NCI-H2227 treated with DMSO at 0.1 percent for 48 hours (cell line): ENCODE measurements around the gene S1PR5.

Experiments
- DNase-seq: peaks from one replicate; lab custom pipeline; 2025; lab: John Stamatoyannopoulos, UW

The S1PR5 gene

DNA sequence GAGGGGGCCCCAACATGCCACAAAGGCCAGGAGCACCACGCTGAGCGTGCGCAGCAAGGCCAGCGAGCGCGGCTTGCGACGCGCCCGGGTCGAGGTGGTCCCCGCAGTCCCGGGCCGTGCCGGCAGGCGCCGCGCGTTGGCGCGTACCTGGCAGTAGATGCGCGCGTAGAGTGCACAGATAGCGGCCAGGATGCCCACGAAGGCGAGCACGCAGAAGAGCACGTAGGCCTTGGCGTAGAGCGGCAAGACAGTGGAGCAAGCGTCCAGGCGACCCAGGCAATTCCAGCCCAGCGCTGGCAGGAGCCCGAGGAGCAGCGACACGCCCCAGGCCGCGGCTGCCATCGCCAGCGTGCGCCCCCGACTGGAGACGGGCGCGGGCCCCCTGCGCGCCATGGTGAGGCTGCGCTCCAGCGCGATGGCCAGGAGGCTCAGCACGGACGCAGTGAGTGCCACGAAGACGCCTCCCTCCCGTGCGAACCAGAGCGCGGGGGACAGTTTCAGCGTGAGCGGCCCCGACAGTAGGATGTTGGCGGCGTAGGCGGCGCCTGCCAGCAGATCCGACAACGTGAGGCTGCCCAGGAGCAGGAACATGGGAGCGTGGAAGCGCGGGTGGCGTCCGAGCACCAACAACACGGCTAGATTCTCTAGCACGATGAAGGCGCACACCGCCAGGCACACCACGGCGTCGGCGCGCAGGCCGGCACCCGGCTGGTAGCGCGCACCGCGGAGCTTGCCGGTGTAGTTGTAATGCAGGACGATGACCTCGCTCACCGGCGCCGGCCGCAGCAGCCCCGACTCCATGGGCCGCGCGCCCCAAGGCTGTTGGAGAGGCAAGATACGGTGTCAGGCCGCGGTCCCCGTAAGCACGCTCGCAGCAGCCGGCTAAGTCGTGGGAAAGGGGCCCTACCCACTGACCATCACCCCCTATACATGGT, 2.8 kb downstream of the S1PR5 start:
- DNase-seq, result no peak

DNA sequence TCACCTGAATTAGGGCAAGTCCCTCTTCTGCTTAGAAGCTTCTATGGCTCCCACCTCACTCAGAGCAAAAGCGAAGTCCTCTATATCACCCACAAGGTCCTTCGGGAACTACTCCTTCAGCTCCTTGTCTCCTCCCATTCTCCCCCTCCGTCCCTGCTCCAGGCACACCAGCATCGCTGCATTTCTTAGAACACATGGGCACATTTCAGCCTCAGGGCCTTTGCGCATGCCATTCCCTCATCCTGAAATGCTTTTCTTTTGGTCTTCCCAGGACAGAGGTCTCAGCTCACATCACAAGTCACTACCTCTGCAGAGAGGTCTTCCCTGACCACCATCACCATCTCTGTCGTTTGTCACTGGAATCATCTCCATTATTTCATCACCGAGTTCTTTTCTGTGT, 4.0 kb downstream of the S1PR5 start:
- DNase-seq, result no peak

DNA sequence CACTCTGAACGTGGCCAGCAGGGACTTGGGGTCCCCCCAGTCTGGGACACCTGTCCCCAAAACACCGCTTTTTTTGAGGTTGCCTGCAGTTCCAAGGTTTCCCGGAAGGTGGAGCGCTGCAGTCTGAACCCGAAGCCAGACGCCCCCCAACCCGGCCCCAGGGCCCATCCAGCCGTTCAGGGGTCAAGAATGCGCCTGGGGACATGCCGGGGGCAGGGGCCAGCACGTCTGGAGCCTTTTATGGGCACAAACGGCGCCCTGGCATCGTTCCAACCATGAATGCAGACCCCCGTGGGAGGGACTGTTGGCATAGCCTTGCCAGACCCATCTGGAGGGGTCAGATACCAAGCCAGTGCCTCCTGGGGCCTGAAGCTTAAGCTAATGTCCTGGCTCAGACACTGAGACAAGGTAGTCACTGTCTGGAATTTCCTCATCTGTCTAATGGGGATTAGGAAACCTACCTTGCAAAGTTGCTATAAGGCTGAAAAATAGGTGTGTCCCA, 6.9 kb downstream of the S1PR5 start:
- DNase-seq, result no peak

DNA sequence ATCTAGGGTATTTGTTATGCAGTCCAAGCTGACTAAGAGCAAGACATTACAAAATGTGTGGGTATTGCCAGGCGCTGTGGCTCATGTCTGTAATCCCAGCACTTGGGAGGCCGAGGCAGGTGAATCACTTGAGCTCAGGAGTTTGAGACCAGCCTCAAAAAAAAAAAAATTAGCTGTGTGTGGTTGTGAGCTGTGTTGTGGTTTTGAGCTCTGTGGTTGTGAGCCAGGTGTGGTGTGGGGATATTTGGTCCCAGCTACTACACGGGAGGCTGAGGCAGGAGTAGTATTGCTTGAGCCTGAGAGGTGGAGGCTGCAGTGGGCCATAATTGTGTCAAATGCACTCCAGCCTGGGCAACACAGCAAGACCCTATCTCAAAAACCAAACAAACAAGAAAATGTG, 8.5 kb downstream of the S1PR5 start:
- no peak for DNase-seq

DNA sequence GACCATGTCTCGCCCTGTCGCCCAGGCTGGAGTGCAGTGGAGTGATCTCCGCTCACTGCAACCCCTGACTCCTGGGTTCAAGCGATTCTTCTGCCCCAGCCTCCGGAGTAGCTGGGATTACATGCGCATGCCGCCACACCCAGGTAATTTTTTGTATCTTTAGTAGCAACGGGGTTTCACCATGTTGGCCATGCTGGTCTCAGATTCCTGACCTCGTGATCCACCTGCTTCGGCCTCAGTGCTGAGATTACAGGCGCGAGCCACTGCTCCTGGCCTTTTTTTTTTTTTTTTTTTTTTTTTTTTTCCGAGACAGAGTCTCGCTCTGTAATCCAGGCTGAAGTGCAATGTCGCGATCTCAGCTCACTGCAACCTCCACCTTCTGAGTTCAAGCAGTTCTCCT, 9.2 kb downstream of the S1PR5 start:
- DNase-seq, result no peak

DNA sequence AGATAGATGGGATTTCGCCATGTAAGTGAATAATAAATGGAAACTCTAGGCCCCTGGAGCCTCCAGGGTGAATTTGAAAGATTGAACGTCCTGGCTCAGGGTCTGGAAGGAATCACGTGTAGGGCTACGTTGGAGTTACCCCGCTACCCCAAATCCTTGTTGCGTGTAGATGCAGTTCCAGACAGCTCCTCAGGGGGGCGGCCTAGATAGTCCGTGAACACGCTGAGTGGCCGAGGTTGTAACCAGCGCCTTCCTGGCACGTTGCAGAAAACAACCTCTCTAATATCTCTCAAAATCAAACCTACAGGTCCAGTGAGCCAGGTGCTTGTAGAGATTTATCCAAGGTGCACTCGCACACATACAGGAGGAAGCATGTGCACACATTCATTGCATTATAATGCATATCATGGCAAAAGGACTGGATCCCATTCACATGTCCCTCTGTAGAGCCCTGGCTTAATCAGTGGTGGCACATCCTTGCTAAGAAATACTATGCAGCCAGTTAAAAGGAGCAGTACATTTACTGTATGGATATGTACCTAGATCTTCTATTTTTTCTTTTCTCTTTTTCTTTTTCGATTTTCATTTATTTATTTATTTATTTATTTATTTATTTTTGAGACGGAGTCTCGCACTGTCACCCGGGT, 11.5 kb downstream of the S1PR5 start:
- DNase-seq, result no peak

DNA sequence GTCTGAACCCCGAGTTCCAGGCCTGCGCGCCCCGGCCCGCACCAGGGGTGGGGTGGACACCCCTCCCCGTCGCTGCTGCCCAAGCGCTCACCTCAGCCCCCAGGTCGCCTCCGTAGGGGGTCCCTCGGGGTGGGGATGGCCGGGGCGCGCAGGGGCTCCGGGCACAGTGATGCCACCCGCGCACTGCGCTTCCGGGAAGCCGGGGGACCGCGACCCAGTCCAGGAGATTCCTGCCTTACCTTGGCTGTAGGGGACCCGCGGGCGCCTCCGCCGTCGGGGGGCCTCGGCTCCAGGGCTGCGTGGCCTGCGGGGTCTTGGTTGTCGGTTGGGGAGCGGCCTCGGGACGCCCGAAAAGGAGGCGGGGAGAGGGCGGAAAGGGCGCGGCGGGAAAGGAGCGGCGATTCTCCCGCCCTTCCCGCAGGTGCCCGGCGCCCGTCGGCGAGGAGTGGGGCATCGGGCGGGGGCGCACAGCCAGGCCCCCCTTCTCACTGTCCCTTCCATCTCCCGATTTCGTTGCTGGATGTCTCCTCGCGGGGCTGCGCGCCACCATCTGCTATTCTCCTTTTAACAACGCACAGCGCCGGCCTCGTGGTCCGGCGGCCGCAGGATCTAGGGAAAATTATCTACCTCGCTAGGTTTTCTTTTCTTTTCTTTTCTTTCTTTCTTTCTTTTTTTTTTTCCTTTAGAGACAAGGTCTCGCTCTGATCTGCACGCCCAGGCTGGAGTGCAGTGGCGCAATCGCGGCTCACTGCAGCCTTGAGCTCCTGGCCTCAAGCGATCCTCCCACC, 14.1 kb downstream of the S1PR5 start, which contains the start of gene KEAP1:
TSS of gene KEAP1 (minus strand) at position 355 of the 788 bp plus-strand sequence. CDS start 3,323 bp downstream, outside the sequence.
- DNase-seq, result peak; percentile 3

DNA sequence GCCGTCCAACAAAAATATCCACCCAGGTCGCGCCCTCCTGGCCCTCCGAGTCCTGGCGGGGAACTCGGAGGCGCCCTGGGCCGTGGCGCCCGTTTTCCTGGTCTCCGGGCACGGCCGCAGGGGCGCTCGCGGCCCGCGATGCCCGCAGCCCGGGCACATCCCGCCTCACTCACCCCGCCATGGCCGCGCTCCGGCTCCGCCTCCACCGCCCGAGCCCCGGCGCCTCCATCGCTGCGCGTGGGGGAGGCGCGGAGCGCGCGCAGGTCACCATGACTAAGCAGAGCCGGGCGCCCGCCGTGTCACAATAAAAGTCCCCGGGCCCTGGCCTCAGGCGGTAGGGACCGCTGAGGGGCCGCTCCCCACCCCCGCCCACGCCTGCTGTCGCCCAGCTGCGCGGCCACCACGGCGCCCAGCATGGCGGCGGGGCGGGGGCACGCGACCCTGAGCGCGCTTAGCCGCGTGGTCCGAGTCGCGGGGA, 14.7 kb downstream of the S1PR5 start:
- peak; percentile 65 for DNase-seq

DNA sequence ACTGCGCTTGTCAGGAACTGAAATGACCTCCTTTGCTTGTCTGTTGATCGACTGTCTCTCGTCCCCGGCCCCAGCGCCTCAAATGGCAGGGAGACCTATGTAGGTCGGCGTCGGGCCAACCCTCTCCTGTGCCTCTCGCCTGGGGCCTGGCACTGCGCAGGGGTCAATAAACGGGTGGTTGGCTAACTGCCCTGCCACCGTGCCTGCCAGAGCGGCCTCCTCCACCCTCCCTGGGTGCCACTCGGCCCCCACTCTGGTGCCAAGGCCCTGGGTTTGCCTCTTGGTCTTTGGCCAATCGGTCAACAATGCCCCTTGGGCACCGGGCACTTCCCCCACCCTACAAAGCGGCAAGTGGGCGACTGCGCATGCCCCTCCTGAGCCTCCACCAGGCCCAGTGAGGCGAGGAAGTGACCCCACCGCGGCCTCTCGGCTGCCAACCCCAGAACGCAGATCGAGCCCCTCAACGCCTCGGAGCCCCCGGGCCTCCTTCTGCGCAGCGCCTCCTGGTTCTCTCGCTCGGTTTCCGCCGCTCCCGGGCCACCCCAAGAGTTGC, 15.2 kb downstream of the S1PR5 start:
- DNase-seq, result no peak

DNA sequence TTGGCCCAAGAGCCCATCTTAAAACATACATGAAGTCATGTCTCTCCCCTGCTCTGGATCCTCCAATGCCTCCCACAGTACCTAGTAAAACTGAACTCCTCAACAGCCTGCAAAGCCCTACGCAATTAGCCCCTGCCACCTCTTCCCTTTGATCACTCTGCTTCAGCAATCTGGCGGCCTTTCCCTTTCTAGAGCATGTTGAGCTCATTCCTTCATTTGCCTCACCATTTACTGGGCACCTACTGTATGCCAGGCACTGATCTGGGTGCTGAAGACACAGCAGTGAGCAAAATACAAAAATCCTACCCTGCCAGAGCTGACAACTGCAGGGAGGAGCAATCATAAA, 17.0 kb downstream of the S1PR5 start:
- no peak for DNase-seq

DNA sequence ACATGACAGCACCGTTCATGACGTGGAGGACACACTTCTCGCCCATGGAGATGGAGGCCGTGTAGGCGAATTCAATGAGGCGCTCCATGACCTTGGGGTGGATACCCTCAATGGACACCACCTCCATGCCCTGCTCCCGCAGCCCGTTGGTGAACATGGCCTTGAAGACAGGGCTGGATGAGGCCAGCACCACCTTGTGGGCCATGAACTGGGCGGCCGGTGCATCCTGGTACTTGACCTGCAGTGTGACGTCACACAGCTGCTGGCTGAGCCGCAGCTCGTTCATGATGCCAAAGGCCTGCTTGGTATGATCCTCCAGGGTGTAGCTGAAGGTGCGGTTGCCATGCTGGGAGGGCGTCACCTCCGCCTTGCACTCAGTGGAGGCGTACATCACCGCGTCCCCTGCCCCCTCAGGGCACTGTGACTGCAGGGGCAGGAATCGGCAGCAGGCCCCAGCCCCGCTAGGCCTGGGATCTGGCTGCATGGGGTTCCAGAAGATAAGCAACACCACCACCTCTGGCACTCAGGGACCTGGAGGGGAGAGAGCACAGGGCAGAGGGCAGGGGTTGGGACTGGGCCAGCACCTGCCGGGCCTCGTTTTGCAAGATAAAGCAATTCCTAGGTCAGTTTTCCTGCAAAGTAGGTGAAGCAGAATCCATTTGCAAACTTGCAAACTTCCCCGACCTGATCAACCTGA, 17.5 kb downstream of the S1PR5 start:
- no peak for DNase-seq

DNA sequence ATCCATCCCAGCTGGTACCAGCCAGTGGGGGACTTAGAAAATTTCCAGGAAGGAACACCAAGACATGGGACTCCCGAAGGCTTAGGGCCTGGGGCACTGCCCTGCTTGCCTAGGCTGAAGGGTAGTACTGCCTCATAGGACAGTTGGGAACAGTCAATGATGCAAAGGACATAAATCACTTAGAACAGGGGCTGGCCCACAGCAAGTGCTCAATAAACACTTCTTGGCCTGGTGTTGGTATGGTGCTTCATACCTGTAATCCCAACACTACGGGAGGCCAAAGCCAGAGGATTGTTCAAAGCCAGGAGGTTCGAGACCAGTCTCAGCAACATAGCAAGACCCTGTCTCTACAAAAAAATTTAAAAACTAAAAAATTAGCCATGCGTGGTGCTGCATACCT, 19.9 kb downstream of the S1PR5 start:
- DNase-seq, result no peak

DNA sequence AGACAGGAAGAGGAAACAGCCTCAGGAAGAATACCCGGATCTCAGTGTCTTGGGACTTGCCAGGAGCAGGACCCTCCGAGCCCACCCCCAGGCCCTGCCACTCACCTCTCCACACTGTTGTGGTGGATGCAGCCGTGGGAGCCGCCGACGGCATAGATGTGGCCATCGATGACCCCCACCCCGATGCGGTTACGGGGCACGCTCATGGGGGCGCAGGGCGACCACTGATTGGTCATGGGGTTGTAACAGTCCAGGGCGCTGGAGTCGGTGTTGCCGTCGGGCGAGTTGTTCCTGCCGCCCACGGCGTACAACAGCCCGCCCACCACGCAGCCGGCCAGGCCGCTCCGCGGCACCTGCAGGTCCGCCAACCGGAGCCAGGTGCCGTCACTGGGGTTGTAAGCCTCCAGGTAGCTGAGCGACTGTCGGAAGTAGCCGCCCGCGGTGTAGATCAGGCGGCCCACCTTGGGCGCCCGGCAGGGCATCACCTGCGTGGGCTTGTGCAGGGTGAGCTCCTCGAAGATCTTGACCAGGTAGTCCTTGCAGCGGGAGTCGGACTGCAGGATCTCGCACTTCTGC, 25.7 kb downstream of the S1PR5 start:
- DNase-seq, result no peak

DNA sequence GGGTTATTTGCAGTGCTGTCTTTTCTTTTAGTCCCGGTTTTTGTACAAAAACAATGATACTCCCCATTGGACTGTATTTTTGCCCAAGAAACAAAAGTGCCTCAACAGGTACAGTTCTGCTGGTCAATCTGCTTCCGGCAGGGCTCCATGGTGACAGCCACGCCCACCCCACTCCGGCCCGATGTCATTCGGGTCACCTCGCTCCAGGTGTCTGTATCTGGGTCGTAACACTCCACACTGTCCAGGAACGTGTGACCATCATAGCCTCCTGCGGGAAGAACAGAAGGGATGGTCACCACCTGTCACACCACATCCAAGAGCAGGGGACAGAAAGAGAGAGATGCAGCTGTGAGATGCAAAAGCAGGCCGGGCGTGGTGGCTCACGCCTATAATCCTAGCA, 30.7 kb downstream of the S1PR5 start:
- DNase-seq, result no peak

DNA sequence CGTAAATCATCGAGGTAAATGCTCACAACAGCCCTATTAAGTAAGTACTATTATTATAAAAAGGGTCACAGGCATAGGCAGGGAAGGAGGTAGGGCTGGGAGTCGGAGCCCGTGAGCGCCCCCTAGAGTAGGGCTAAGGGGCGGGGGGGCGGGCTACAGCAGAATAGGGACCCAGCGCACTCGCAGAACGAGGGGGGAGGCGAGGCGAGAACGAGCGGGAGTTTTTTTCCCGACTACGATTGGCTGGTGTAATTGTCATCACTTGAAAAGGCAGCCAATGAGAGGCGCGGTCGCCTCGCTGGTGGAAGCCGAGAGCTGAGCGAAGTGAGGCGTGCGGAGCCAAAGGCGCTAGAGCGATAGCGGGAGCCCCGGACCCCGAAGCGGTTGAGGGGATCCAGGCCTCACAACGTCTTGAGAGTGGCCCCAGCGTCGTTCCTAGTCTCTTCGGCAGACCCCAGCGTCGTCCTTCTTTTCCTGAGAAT, 38.3 kb downstream of the S1PR5 start:
- peak; percentile 82 for DNase-seq

DNA sequence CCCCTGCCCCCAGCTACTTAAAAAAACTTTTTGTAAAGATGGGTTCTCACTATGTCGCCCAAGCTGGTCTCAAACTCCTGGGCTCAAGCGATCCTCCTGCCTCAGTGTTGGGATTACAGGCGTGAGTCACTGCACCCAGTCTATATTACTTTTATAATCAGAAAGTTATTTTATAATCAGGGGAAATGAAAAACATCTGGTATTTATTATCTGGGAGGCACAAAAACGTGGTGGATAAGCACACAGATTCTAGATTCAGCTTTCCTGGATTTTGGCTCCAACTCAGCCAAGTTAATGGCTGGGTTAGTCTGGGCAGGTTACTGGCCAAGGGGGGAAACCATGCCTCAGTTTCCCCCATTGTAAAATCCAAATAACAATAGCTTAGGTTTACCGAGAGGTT, 38.8 kb downstream of the S1PR5 start:
- DNase-seq, result no peak

DNA sequence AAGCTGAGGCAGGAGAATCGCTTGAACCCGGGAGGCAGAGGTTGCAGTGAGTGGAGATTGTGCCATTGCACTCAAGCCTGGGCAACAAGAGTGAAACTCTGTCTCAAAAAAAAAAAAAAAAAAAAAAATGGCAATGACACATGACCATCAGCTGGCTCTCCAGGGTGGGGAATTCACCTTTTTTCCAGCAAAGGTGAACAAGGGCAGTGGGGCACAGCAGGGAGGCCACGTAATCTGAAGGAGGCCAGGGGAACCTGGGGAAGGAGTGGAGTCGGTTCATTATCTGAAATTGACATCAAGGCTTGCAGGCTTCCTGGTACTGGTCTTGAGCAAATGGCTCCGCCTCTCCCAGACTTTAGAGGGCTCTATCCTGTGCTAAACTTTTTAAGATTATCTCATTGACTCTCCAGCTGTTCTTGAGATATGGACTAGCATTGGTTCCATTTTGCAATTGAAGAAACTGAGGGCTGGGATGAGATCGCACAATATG, 42.2 kb downstream of the S1PR5 start:
- DNase-seq, result no peak

DNA sequence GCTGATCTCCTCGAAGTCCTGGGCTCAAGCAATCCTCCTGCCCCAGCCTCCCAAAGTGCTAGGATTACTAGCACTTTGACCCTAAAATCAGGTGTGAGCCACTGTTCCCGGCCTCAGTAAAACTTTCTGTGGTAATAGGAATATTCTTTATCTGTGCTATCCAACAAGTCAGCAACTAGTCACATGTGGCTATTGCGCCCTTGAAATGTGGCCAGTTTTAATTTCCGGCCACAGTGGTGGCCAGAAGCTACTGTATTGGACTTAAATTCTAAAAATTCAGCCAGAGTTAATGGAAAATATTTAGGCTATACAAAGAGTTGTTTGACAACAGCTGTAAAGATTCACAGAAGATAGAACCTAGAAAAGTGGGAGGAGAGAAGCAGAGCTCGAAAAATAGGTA, 44.1 kb downstream of the S1PR5 start:
- no peak for DNase-seq

DNA sequence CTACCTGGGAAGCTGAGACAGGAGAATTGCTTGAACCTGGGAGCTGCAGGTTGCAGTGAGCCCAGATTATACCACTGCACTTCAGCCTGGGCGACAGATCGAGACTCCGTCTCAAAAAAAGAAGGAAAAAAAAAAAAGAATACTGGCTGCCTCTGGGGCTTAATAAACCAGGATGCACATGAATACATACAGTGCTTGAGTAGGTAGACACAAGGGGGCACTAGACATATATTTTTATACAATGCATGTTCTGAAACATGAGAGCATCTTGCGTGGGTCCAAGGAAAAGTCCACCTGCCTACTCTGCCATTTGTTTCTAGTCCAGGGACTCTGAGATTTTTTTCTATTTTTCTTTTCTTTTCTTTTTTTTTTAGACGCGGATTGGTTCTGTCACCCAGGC, 45.3 kb downstream of the S1PR5 start:
- peak; percentile 39 for DNase-seq

DNA sequence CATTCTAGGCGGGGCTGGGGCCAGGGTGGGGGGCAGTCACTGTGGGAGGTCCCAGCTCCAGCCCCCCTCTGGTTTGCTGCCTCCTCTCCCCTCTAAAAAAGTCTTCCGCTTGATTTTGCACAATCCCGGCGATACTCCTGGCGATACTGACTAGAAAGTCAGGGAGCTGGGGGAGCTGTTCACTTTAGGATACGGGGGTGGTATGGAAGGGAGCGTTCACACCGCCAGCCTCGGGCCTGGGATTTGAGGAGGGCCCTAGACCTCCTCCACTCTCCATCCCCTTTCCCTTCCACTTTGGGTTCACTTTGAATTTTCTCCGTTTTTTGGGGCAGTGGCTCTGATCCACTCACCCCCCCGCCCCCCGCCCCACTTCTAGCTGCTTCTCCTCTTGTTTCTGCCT, 49.1 kb downstream of the S1PR5 start:
- DNase-seq, result no peak
